ENCODE results near the gene NTRK2. TPM values are rescaled to one million over a fixed set of nuclear protein-coding genes. Genes with fewer than 3 reads are reported as not detected.

Gene NTRK2
- total and polyA plus RNA-seq, 2 donors: 7.7 to 56.7 TPM

DNA sequence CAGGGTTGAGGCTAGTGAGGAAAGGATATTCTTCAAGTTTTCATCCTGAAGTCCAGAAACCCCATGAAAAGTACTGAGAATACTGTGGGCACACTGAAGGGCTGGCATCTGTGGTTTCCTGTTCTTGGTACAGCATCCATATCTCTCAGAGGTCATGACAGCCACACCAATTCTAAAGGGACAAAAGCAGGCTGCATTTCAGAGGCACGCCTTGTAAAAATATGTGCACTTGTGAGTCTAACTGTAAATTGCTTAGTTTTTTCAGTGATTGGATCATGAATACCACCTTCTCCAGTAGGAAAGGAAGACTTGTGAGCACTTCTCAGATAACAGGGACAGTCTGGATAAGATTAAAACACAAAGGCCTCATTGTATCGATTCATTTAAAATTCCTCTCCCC, 230.9 kb downstream of the NTRK2 start:
- Histone ChIP-seq H3K4me3 (ENCODE audit: low read depth, low read length) (no peak overlapping the region), H3K36me3 (ENCODE audit: insufficient read depth) (no peaks in the 10 kb centered on the region), H3K4me1 (ENCODE audit: insufficient read depth) (no peaks in the 10 kb centered on the region), H3K27ac (ENCODE audit: low read depth) (no peak overlapping the region)
- no peak for DNase-seq (ENCODE audit: extremely low spot score)
- WGBS: 87% methylated on average over 2 of the region's 2 CpGs

DNA sequence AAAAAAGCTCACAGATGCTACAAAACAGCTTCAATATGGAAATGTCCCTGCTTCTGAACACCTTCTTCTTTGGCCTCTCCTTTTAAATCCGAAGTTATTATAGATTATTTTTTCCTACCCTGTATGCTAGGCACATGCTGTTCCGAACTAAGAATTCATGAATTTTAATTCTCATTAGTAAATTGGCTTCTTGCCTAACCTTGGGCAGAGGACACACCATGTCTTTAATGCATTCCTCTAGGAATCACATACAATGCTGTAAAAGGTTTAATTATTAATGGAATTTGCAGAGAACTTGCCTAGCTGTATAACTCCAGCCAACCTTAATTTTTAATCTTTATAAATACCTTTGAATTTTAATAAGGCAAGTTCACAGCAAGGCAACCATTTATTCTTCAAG, 234.4 kb downstream of the NTRK2 start:
- WGBS: 91% methylated on average over 2 of the region's 2 CpGs
- H3K4me1 ChIP-seq (ENCODE audit: insufficient read depth): no peaks in the 10 kb centered on the region
- no peak for DNase-seq (ENCODE audit: extremely low spot score)
- no peaks in the 10 kb centered on the region for H3K36me3 ChIP-seq (ENCODE audit: insufficient read depth)
- no peak overlapping the region for H3K4me3 ChIP-seq (ENCODE audit: low read depth, low read length)
- H3K27ac ChIP-seq (ENCODE audit: low read depth): no peak overlapping the region

DNA sequence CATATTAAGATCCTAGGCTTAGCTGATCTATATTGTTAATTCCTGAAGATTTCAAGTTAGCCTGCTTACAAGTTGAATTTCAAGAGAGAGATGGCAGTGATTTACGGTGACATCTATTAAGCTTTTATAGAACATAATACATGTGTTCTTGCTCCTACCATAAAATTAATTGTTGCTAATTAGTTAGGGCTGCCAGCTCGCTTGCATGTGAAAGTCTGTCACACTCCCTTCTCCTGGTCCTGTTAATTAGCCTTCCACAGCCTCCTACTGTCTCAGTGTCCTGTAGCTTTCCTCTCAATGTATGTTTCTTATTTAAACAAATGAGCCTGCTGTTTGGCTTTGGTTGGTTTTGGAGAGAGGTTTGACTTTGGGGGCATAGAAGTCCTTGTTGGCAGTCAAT, 247.2 kb downstream of the NTRK2 start:
- 91% methylated on average over 2 of the region's 2 CpGs for WGBS
- no peak overlapping the region for H3K4me3 ChIP-seq (ENCODE audit: low read depth, low read length)
- no peak overlapping the region for H3K27ac ChIP-seq (ENCODE audit: low read depth)
- DNase-seq (ENCODE audit: extremely low spot score): no peak
- no peaks in the 10 kb centered on the region for H3K36me3 ChIP-seq (ENCODE audit: insufficient read depth)
- no peaks in the 10 kb centered on the region for H3K4me1 ChIP-seq (ENCODE audit: insufficient read depth)

DNA sequence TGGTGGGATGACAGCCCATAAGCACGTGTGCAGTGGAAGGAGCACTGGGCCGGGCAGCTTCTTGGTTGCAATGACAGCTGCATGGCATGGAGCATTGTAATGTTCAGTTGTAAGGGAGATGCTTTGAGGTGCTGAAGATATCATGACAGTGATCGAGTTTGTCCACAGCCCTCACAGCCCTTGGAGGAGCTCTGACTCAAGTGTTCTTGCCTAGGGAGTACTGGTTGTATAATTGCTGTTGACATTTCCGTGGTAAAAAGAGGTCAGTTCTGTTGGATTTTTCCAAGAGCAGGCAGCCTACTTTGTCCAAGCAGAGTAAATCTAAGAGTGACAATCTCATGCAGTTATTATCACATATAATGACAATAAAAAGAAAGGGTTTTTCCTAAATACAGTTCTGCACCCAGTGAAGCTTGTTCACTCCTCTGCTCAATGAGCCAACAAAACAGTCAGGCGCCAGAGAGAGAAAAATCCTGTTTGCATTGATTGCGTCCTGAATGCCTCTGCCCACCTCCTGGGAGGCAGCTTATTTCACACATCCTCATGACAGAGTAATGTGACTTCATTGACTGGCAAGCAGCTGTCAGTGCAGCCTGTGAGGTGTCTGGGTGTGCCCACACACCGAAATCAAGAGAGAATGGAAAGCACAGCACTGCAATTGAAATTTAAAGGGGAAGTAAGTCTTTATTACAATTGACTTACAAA, 248.0 kb downstream of the NTRK2 start:
- no peak overlapping the region for H3K27ac ChIP-seq (ENCODE audit: low read depth)
- H3K36me3 ChIP-seq (ENCODE audit: insufficient read depth): no peaks in the 10 kb centered on the region
- H3K4me1 ChIP-seq (ENCODE audit: insufficient read depth): no peaks in the 10 kb centered on the region
- no peak for DNase-seq (ENCODE audit: extremely low spot score)
- 63% methylated on average over 7 of the region's 7 CpGs for WGBS
- no peak overlapping the region for H3K4me3 ChIP-seq (ENCODE audit: low read depth, low read length)

DNA sequence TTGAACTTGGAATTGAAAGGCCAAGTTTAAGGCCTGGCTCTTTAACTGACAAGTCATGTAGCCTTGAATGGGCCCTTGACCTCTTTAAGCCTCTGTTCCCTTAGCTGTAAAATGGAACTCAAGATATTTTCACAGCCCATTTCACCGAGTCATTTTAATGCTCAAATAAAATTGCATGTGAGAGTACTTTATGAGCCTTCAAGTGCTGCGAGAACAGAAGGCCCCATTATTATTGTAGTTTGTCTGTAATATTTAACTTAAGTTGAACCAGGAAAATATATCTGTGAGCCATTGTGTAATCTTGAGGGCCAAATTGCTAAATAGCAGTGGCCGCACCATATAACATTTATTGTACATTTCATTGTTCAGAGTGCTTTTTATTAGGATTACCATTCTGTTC, 249.9 kb downstream of the NTRK2 start:
- 84% methylated on average over 3 of the region's 3 CpGs for WGBS
- Histone ChIP-seq H3K4me3 (ENCODE audit: low read depth, low read length) (no peak overlapping the region), H3K36me3 (ENCODE audit: insufficient read depth) (no peaks in the 10 kb centered on the region), H3K4me1 (ENCODE audit: insufficient read depth) (no peaks in the 10 kb centered on the region), H3K27ac (ENCODE audit: low read depth) (no peak overlapping the region)
- DNase-seq (ENCODE audit: extremely low spot score): no peak

DNA sequence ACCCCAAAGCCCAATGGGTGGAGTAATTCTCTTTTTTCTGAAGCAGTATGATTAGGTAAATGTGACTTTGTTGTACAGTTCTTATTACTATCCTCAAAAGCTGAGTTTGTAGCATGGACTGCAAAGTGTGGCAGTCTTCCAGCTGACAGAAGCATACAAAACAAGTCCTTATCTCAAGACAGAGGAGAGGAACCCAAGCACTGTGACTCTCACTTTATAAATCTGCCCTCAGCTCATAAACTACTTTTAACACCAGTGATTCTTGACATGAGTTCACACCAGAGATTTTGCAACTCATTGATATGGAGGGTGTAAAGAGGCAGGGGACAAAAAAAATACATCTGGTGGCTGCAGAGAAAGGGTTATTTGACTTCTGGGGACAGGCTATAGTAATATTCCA, 251.6 kb downstream of the NTRK2 start:
- H3K36me3 ChIP-seq (ENCODE audit: insufficient read depth): no peaks in the 10 kb centered on the region
- H3K27ac ChIP-seq (ENCODE audit: low read depth): no peak overlapping the region
- H3K4me3 ChIP-seq (ENCODE audit: low read depth, low read length): no peak overlapping the region
- no peaks in the 10 kb centered on the region for H3K4me1 ChIP-seq (ENCODE audit: insufficient read depth)
- no peak for DNase-seq (ENCODE audit: extremely low spot score)

DNA sequence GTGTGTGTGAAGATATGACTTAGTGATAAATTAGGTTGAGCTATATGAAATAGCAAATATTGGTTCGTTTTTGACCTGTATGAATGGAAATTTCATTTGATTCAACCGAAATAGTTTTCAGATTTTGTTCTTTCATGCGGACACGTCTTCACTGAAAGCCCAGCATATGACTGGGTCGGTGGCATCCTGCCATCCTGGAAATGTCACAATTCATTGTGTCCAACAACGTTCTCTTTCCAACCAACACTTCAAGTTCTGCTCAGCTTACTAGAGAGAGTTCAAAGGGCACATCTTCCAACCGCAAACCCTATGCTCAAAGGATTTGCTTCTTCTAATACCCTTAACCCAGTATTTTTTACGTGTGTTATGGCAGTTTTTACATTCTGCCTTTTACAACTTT, 252.5 kb downstream of the NTRK2 start:
- no peak overlapping the region for H3K4me3 ChIP-seq (ENCODE audit: low read depth, low read length)
- 72% methylated on average over 8 of the region's 8 CpGs for WGBS

DNA sequence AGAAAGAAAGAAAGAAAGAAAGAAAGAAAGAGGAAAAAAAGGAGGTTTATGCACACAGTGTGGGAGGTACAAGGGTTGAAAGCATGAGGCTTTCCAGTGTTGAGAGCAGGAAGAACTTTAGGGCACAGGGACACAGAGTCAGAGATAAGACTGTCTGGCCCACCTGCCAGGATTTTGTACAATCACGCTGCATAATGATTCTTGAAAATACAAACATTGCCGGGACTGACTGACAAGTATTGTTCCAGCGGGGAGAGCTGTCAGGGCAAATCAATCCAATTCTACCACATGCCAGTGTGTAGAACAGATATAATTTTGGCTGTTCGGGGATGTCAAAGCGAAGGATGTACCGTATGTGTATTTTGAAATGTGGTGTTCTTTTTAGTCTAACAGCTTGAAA, 254.7 kb downstream of the NTRK2 start:
- Histone ChIP-seq H3K4me1 (ENCODE audit: insufficient read depth) (no peaks in the 10 kb centered on the region), H3K27ac (ENCODE audit: low read depth) (no peak overlapping the region), H3K36me3 (ENCODE audit: insufficient read depth) (no peaks in the 10 kb centered on the region), H3K4me3 (ENCODE audit: low read depth, low read length) (no peak overlapping the region)
- WGBS: 83% methylated on average over 6 of the region's 6 CpGs
- no peak for DNase-seq (ENCODE audit: extremely low spot score)

More for the DNA sequence above, 252.5 kb downstream of the NTRK2 start:
- DNase-seq (ENCODE audit: extremely low spot score): no peak
- Histone ChIP-seq H3K4me1 (ENCODE audit: insufficient read depth) (no peaks in the 10 kb centered on the region), H3K27ac (ENCODE audit: low read depth) (no peak overlapping the region), H3K36me3 (ENCODE audit: insufficient read depth) (no peaks in the 10 kb centered on the region)

DNA sequence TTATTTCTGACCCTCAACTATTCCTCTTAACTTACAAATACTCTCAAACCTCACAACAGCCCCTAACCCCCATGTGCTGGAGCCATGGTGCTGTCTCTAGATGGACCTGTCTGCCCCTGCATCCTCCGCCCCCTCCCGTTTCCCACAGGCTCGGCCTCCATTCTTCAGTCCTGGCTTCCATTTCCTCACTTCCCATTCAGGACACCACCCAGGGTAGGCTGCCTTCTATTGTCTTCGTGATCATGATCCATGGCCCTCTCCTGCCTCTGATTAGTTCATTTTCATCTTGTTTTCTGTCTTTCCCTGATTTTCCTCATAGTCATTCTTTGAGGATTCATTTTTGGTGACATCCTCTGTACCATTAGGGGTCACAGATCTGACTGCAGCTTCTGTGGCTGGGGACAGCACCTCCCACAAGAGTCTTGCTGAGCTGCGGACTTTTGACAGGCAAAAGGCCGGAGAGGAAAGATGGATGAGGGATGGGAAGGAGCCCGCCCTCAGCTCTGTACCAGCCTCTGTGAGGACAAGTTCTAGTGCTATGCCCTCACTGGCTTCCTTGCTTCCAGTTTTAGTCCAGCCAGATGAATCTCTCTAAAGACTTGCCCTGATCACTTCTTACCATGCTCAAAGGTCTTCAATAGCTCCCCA, 255.8 kb downstream of the NTRK2 start:
- Histone ChIP-seq H3K27ac (ENCODE audit: low read depth) (no peak overlapping the region), H3K36me3 (ENCODE audit: insufficient read depth) (no peaks in the 10 kb centered on the region), H3K4me3 (ENCODE audit: low read depth, low read length) (no peak overlapping the region), H3K4me1 (ENCODE audit: insufficient read depth) (no peaks in the 10 kb centered on the region)
- no peak for DNase-seq (ENCODE audit: extremely low spot score)
- 92% methylated on average over 7 of the region's 7 CpGs for WGBS

DNA sequence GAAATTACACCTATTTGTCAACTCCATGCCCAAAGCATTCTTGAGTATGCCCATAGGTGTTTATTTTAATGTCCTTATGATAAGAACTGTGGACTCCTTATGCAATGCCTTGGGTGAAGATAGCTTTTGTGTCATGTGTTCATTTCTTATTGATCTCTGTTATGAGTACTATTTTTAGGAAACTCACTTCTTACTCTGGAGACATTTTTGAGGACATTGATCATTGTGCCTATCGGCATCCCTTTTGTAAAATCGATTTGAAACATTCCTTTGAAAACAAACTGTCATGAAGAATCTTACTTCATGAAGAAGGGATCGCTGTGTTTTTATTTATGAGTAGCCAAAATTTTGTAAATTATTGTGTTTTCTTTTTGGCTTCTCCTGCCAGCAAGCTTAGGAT, 257.3 kb downstream of the NTRK2 start:
- no peak for DNase-seq (ENCODE audit: extremely low spot score)
- WGBS: 97% methylated on average over 3 of the region's 3 CpGs
- H3K36me3 ChIP-seq (ENCODE audit: insufficient read depth): no peaks in the 10 kb centered on the region
- no peaks in the 10 kb centered on the region for H3K4me1 ChIP-seq (ENCODE audit: insufficient read depth)
- no peak overlapping the region for H3K27ac ChIP-seq (ENCODE audit: low read depth)
- no peak overlapping the region for H3K4me3 ChIP-seq (ENCODE audit: low read depth, low read length)

DNA sequence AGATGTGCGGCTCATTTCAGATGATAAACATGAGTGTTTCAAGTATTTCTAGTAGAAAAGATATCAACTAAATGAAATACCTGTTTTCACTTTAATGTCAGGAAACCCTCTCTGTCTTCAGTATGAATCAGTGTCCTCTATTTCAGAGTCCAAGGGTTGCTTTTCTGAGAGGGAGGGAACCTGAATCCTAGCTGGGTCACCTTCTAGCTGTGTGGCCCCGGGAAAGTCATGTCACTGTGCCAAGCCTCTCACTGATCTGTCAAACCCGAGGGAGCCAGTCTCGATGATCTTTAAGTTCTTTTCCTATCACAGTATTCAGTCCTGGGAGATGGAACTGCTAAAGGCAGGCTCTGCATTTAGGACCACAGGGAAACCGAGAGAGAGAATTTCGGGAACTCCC, 258.9 kb downstream of the NTRK2 start:
- WGBS: 87% methylated on average over 6 of the region's 6 CpGs
- no peak overlapping the region for H3K27ac ChIP-seq (ENCODE audit: low read depth)
- H3K36me3 ChIP-seq (ENCODE audit: insufficient read depth): no peaks in the 10 kb centered on the region
- no peak for DNase-seq (ENCODE audit: extremely low spot score)
- no peaks in the 10 kb centered on the region for H3K4me1 ChIP-seq (ENCODE audit: insufficient read depth)
- no peak overlapping the region for H3K4me3 ChIP-seq (ENCODE audit: low read depth, low read length)

DNA sequence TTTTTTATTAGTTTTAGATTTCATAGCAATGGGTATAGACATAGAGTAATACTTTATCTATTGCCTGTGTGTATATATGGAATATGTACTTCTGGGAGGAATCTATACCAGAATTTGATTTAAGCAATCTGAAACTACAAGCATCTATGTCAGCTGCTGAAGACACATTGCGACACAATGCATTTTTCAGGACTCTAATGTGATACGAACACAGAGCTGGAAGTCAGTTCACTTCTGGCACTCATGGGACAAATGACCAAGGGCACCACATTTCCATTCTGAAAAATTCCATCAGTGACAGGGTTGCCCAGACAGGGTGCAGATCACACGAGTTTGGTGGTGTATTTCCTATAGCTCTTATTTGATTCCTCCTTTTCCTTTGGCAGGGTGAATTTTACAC, 259.5 kb downstream of the NTRK2 start:
- Histone ChIP-seq H3K4me3 (ENCODE audit: low read depth, low read length) (no peak overlapping the region), H3K4me1 (ENCODE audit: insufficient read depth) (no peaks in the 10 kb centered on the region), H3K27ac (ENCODE audit: low read depth) (no peak overlapping the region), H3K36me3 (ENCODE audit: insufficient read depth) (no peaks in the 10 kb centered on the region)
- WGBS: 88% methylated on average over 3 of the region's 3 CpGs
- DNase-seq (ENCODE audit: extremely low spot score): no peak

DNA sequence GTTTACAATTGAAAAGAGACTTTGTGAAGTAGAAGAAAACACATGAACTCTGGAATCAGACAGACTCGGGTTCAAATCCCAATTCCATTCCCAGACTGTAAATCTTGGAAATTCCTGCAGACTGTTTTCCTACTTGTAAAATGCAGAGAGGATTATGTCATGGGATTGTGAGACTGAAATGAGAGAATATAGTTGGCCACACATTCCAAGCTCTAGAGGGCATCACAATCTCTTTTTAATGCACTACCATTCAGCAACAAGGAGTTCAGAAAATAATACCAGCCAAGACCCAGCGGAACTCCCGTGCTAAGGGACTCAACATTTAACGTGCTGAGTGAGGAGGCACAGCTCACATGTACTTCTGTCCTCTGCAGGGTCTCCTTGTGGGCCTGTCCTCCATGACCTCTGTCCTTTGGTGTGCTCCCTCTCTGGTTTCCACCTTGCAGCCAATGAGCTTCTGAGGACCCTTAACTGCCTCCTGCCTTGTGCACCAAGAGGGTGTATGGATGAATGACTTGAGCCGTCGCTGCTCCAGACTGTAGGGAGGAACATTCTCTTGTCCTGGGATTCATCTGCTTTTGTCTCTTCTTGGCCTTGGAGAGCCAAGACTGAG, 263.5 kb downstream of the NTRK2 start:
- H3K27ac ChIP-seq (ENCODE audit: low read depth): no peak overlapping the region
- WGBS: 81% methylated on average over 6 of the region's 6 CpGs
- H3K4me1 ChIP-seq (ENCODE audit: insufficient read depth): no peaks in the 10 kb centered on the region
- no peak overlapping the region for H3K4me3 ChIP-seq (ENCODE audit: low read depth, low read length)
- no peaks in the 10 kb centered on the region for H3K36me3 ChIP-seq (ENCODE audit: insufficient read depth)
- DNase-seq (ENCODE audit: extremely low spot score): no peak

DNA sequence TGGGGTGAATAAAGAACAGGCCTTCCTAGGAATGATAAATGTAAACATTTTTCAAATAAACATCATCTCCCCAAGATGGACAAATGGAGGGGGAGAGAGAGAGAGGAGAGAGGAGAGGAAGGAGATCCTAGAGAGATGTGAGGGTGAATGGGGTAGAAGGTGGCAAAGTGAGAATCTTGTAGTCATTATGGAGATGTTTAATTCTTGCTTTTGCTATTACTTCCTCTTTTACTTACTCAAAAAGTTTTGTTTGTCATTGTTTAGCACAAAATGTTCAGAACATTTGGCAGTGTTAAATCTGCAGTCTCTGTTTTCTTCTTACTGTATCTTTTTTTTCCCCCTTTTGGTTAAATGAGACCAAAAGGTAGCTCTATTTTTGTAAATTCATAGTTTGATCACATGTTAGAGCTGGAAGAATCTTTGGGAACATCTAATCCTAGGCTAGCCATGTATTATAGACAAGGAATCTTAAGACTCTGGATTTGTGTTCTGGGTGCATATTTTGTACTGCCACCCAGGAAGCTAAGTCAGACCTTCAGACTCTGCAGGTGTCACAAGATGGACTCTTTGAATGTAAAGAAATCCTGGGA, 266.1 kb downstream of the NTRK2 start:
- Histone ChIP-seq H3K27ac (ENCODE audit: low read depth) (no peak overlapping the region), H3K4me1 (ENCODE audit: insufficient read depth) (no peaks in the 10 kb centered on the region)

More for the DNA sequence above, 266.1 kb downstream of the NTRK2 start:
- Histone ChIP-seq H3K36me3 (ENCODE audit: insufficient read depth) (no peaks in the 10 kb centered on the region), H3K4me3 (ENCODE audit: low read depth, low read length) (no peak overlapping the region)
- DNase-seq (ENCODE audit: extremely low spot score): no peak
